Transverse colon (tissue), 4 donors: ENCODE data around the gene PRR29. TPM values are rescaled to one million over a fixed set of nuclear protein-coding genes. Genes with fewer than 3 reads are reported as not detected.
A peak's percentile ranks its signal among the peaks of the same experiment; 100 is the strongest.

ENCODE experiments used
- DNase-seq: peaks from one replicate; pipeline ENCODE4 v3.0.0-alpha.2; 2019
- H3K27ac ChIP-seq, 4 donors: fragments of 200-600 bp; sonication (generic); 2 replicates each; pipeline ENCODE4 v1.5.1; 2016 to 2018; ENCODE audit warnings: inconsistent platforms in 4 of 4
- H3K27me3 ChIP-seq: fragments of 200-600 bp; sonication (generic); 2 replicates; pipeline ENCODE4 v1.5.1; 2017; ENCODE audit warnings: inconsistent platforms
- H3K36me3 ChIP-seq, 4 donors: fragments of 200-600 bp; sonication (generic); 2 replicates each; pipeline ENCODE4 v1.5.1; 2017 to 2019; ENCODE audit warnings: inconsistent platforms in 4 of 4
- H3K4me1 ChIP-seq, 4 donors: fragments of 200-600 bp; sonication (generic); 2 replicates each; pipeline ENCODE4 v1.5.1; 2017 to 2020; ENCODE audit warnings: inconsistent platforms in 4 of 4
- H3K4me3 ChIP-seq, 4 donors: fragments of 200-600 bp; sonication (generic); 1 replicate in 1 of 4; 2 replicates in 3 of 4; pipeline versions ENCODE4 v1.5.1 to v1.6.1; 2017 to 2019; ENCODE audit warnings: inconsistent platforms in 4 of 4
- H3K9me3 ChIP-seq, 2 donors: fragments of 200-600 bp; sonication (generic); 2 replicates each; pipeline ENCODE4 v1.5.1; 2017 to 2019; ENCODE audit warnings: inconsistent platforms in 2 of 2
- EP300 ChIP-seq: sonication (generic); formaldehyde crosslinking; IDR thresholded peaks from one replicate; pipeline ENCODE4 v1.6.1; 2017; ENCODE audit warnings: antibody characterized with exemption, low read depth
- POLR2A ChIP-seq: fragments of 450-650 bp; IDR thresholded peaks from one replicate; pipeline ENCODE4 v1.6.1; 2016; ENCODE audit warnings: antibody characterized with exemption, mild to moderate bottlenecking, moderate library complexity
- POLR2AphosphoS5 ChIP-seq, 3 donors: sonication (generic); formaldehyde crosslinking; IDR thresholded peaks; one replicate each; pipeline ENCODE4 v1.6.1; 2016; ENCODE audit warnings: antibody characterized with exemption in 3 of 3
- WGBS, 2 donors: methylation state at CpG; one replicate each; pipeline ENCODE4 v1.1.5; 2018; ENCODE audit warnings: low coverage in 1 of 2; 5-methylcytosine and 5-hydroxymethylcytosine counted together
- in situ Hi-C, 4 donors: fragments of 200-750 bp; cut with MboI; loops; one replicate each; pipeline versions ENCODE4 v1.15.0 to v1.15.1; 2017; ENCODE audit warnings: low sequenced_read_pairs in 3 of 4, low pct_ligation_motif_present in 1 of 4, low pct_unique_long_range_greater_than_20kb in 1 of 4
- intact Hi-C: fragments of 100-400 bp; cut with DNase I; formaldehyde crosslinking; loops from one replicate; pipeline ENCODE4 v1.15.1; 2023; ENCODE audit warnings: low total_unique reads
- total RNA-seq, 4 donors: library from RNA; depleted of rRNA; stranded (reverse); fragments of >200 nt; gene quantifications; one replicate each; pipeline ENCODE4 v1.1.0, GENCODE V29; 2016
- TF ChIP-seq, protein P1 (sequence below), 5 experiments: fragments of 200-600 bp in 3 of 5; fragments of 450-650 bp in 2 of 5; sonication (generic) in 3 of 5; IDR thresholded peaks; 1 replicate in 2 of 5; 2 replicates in 3 of 5; pipeline ENCODE4 v1.5.1; 2016 to 2017; ENCODE audit warnings: antibody characterized with exemption in 5 of 5, inconsistent platforms in 3 of 5, mild to moderate bottlenecking in 2 of 5, moderate library complexity in 1 of 5

The PRR29 gene
- total RNA-seq, 4 donors from 2014 or later, result not detected

DNA sequence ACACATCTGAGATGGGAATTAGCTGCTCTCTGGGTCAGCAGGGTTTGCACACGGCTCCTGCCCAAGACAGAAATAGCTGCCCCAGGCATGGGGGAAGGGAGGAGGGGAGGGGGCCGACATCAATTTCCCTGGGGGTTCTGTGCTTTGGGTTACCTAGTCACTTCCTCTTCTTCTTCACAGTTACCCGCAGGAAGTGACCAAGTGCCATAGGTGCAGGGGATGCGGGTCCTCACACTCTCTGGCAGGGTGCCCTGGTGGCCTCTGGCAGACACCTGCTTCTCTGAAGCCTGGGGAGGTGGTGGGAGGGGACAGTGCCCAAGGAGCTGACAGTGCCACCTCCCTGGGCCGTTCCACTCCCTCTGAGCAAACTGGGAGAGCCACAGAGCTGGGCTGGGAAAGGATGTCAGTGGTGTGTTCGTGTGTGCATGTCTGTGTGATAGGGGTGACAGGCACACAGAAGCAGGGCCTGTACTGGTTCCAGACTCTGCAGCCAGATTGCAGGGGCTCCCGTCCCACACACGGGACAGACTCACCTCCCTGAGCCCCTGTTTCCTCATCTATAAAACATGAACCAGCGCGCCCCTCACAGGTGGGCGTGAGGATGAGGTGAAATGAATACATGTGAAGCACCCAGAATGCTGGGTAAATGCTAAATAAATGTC lies 43.6 kb upstream of the PRR29 start:
- intact Hi-C loops, result no loop called here
- Histone ChIP-seq H3K4me1 (no peaks in the 10 kb centered on the region), H3K27me3 (no peaks in the 10 kb centered on the region), H3K9me3 (no peaks in the 10 kb centered on the region), H3K36me3 (no peaks in the 10 kb centered on the region), H3K4me3 (no peak overlapping the region), H3K27ac (no peak overlapping the region)
- peak; percentile 34 for DNase-seq
- no peak for TF ChIP-seq POLR2A
- TF ChIP-seq EP300, result no peak
- TF ChIP-seq, protein P1, sequence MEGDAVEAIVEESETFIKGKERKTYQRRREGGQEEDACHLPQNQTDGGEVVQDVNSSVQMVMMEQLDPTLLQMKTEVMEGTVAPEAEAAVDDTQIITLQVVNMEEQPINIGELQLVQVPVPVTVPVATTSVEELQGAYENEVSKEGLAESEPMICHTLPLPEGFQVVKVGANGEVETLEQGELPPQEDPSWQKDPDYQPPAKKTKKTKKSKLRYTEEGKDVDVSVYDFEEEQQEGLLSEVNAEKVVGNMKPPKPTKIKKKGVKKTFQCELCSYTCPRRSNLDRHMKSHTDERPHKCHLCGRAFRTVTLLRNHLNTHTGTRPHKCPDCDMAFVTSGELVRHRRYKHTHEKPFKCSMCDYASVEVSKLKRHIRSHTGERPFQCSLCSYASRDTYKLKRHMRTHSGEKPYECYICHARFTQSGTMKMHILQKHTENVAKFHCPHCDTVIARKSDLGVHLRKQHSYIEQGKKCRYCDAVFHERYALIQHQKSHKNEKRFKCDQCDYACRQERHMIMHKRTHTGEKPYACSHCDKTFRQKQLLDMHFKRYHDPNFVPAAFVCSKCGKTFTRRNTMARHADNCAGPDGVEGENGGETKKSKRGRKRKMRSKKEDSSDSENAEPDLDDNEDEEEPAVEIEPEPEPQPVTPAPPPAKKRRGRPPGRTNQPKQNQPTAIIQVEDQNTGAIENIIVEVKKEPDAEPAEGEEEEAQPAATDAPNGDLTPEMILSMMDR (IDR thresholded peaks at IDR 0.05), result no peak
- no peak for TF ChIP-seq POLR2AphosphoS5 (IDR thresholded peaks at IDR 0.05)
- in situ Hi-C loops, result no loop called here
- 51% methylated on average over 11 of the region's 11 CpGs; no CpG with 5 or more reads in 1 of the 2 donors for WGBS, 2 donors

DNA sequence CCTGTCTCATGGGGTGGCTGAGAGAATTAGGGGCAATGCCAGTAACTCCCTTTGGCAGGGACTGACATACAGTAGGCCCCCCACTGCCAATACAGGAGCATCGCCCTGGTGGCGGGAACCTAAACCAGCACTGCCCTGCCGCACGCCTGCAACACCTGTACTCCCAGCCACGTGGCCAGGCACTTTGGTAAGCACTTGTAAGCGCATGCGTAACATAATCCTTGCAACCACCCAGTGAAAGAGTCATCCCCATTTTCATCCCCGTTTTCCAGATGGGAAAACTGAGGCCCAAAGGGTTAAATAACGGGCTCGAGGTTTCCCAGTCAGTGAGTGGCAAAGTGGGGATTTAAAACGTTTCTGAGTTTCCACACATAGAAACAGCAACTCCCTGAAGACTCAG lies 42.9 kb upstream of the PRR29 start:
- Histone ChIP-seq H3K4me1 (no peaks in the 10 kb centered on the region), H3K27ac (no peak overlapping the region), H3K4me3 (no peak overlapping the region), H3K36me3 (no peaks in the 10 kb centered on the region), H3K9me3 (no peaks in the 10 kb centered on the region), H3K27me3 (no peaks in the 10 kb centered on the region)
- intact Hi-C loops, result no loop called here
- TF ChIP-seq, protein P1 (IDR thresholded peaks at IDR 0.05), result no peak
- no peak for TF ChIP-seq EP300
- TF ChIP-seq POLR2A, result no peak
- TF ChIP-seq POLR2AphosphoS5 (IDR thresholded peaks at IDR 0.05), result no peak
- WGBS, 2 donors, result 78% methylated on average over 11 of the region's 11 CpGs; no CpG with 5 or more reads in 1 of the 2 donors
- in situ Hi-C loops, result no loop called here
- no peak for DNase-seq

DNA sequence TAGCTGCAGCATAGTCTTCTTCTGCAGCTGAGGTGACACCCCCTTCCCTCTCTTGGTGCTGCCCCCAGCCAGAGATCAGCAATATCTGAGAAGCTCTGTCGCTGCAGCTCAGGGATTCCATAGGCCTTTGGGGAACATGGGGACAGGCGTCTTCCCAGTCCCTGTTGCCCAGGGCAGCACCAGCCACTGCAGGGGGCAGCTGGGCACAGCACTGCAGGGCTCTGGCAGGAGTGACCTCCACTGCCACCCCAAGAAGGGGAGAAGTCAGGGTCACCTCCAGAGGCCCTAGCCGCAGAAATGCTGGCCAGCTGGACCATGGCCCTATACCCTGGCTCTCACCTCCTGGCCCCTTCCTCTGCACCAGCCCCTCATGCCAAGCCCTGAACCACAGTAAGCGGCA lies 42.4 kb upstream of the PRR29 start:
- H3K4me3 ChIP-seq, result no peak overlapping the region
- no peaks in the 10 kb centered on the region for H3K36me3 ChIP-seq
- no peak overlapping the region for H3K27ac ChIP-seq
- no peak for DNase-seq
- H3K9me3 ChIP-seq, result no peaks in the 10 kb centered on the region
- 80 to 97% methylated on average over 1 to 4 of the region's 4 CpGs for WGBS, 2 donors
- TF ChIP-seq, protein P1 (IDR thresholded peaks at IDR 0.05), result no peak
- TF ChIP-seq EP300 (no peak), POLR2A (no peak), POLR2AphosphoS5 (IDR thresholded peaks at IDR 0.05) (no peak)
- in situ Hi-C loops, result no loop called here
- intact Hi-C loops, result no loop called here
- no peaks in the 10 kb centered on the region for H3K27me3 ChIP-seq
- no peaks in the 10 kb centered on the region for H3K4me1 ChIP-seq

DNA sequence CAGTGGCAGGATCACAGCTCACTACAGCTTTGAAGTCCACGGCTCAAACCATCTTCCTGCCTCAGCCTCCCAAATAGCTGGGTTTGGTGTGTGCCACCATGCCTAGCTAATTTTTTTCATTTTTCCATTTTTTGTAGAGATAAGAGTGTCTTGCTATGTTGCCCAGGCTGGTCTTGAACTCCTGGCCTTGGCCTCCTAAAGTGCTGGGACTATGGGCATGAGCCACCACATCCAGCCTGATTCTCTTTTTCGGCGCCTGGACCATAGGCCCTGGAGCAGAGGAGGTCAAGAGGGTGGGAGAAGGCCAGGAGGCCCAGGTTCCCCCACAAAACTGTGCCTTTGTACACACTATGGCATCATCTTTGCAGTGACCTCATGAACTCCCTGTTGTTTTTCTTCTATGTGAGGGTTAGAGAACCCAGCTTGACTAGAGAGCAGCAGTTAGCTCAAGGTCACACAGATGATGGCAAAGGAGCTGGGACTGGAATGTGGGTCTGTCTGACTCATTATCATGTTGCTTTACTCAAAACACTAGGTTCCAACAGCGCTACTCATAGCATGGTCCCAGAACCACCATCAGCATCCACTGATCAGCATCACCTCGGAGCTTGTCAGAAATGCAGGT lies 41.7 kb upstream of the PRR29 start:
- Histone ChIP-seq H3K27ac (no peak overlapping the region), H3K4me3 (no peak overlapping the region), H3K4me1 (peaks cover 0 to 4% (median 2%) of the 10 kb centered on the region in 4 donors), H3K27me3 (no peaks in the 10 kb centered on the region), H3K36me3 (no peaks in the 10 kb centered on the region), H3K9me3 (no peaks in the 10 kb centered on the region)
- 95 to 99% methylated on average over 3 to 5 of the region's 5 CpGs for whole genome bisulfite sequencing, 2 donors
- intact Hi-C loops (no loop called here), in situ Hi-C loops (no loop called here)
- TF ChIP-seq, protein P1 (IDR thresholded peaks at IDR 0.05), result no peak
- TF ChIP-seq EP300 (no peak), POLR2A (no peak), POLR2AphosphoS5 (IDR thresholded peaks at IDR 0.05) (no peak)
- no peak for DNase-seq
